ENCODE measurements around the gene SRPX2. TPM values are rescaled to one million over a fixed set of nuclear protein-coding genes. Genes with fewer than 3 reads are reported as not detected.
"Not testable (repeated sequence)": the region's sequence is repeated elsewhere in the genome, so short reads cannot be mapped to it uniquely, and the experiment has no call there.

Gene SRPX2
- total RNA-seq, 1 donor from 2014 or later = not detected

DNA sequence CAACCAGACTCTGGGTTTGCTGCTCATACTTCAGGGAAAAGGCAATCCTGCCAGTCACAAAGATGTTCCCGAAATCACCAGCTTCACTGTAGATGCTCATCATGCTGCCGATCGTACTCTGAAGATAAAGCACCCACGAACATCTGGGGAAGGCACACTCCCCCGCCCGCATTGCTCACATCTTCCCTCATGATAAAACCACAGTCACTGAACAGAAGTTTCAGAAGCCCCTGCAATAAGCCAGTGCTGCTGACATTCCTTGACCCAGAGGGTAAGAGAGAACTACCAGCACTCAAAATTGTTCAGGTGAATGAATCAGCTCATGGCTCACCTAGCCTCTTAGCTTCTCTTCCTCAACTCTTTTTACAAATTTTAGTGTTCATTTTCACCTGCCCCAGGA is 43.1 kb downstream of the SRPX2 start:
- Mint-ChIP-seq H3K4me3 (no peak overlapping the region), H3K36me3 (ENCODE audit: low read depth) (no peaks in the 10 kb centered on the region), H3K27ac (no peak overlapping the region), H3K27me3 (ENCODE audit: insufficient read depth) (no peaks in the 10 kb centered on the region), H3K9me3 (no peaks in the 10 kb centered on the region), H3K4me1 (ENCODE audit: low read depth) (peaks cover 12% of the 10 kb centered on the region)
- no peak for DNase-seq (ENCODE audit: low spot score)
- intact Hi-C loops (cut with micrococcal nuclease) = loop anchor here (5.0 kb wide), 1 partner anchor 520 kb away; no protein-coding TSS in a partner anchor

DNA sequence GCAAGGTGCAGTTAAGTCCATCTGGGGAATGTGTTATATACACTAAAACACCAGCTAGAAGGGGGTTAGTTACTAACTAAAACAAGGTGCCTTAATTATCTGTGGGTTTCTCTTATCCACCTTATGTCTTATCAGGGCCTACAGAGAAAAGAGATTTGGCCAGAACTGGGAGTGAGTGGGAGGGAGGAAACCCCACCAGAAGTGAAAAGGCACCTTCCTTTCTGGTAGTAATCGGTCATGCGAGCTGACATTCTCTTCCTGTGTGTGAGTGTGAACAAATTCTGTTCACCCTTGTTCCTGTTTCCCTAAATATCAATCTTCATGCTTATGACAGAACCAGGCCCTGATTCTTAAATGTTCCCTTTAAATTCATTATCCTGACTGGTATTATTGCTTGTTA is 43.5 kb downstream of the SRPX2 start:
- H3K27ac Mint-ChIP-seq = no peak overlapping the region
- no peaks in the 10 kb centered on the region for H3K36me3 Mint-ChIP-seq (ENCODE audit: low read depth)
- H3K4me3 Mint-ChIP-seq = no peak overlapping the region
- no peaks in the 10 kb centered on the region for H3K9me3 Mint-ChIP-seq
- H3K4me1 Mint-ChIP-seq (ENCODE audit: low read depth) = peaks cover 12% of the 10 kb centered on the region
- H3K27me3 Mint-ChIP-seq (ENCODE audit: insufficient read depth) = peaks cover under 1% of the 10 kb centered on the region
- no peak for DNase-seq (ENCODE audit: low spot score)
- intact Hi-C loops (cut with micrococcal nuclease) = loop anchor here (5.0 kb wide), 1 partner anchor 520 kb away; no protein-coding TSS in a partner anchor

DNA sequence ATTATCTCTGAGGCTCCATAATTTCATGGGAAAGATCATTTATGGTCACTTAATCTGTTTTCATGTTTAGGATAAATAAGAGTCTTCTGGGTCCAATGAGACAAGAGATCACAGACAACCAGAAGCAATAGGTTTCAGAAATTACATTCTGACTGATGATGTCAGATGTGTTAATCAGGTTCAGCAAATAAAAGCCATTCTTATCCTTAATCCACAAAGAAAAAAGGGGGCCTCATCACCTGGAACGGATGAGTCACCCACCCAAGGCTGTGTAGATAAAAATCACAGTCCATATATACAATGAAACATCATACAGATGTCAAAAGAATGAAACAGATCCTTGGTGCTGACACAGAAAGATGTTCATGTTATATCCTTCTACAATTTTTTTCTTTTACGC is 51.3 kb downstream of the SRPX2 start:
- Mint-ChIP-seq H3K27ac (no peak overlapping the region), H3K4me3 (no peak overlapping the region), H3K4me1 (ENCODE audit: low read depth) (no peaks in the 10 kb centered on the region), H3K27me3 (ENCODE audit: insufficient read depth) (peaks cover 11% of the 10 kb centered on the region), H3K36me3 (ENCODE audit: low read depth) (no peaks in the 10 kb centered on the region), H3K9me3 (no peaks in the 10 kb centered on the region)
- DNase-seq (ENCODE audit: low spot score) = no peak
- intact Hi-C loops (cut with micrococcal nuclease) = no loop called here

DNA sequence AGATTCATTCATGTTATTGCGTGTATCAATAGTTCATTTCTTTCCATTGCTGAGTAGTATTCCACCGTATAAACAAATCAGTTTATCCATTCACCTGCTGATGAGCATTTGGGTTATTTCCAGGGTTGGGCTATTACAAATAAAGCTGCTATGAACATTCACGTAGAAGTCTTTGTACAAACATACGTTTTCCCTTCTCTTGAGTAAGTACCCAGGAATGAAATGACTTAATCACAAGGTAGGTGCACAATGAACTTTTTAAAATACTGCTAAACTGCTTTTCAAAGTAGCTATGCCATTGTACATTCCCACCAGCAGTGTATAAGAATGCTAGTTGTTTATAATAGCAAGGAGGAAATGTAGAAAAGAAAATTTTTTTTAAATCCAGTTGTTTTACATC is 52.0 kb downstream of the SRPX2 start:
- no peak overlapping the region for H3K27ac Mint-ChIP-seq
- H3K36me3 Mint-ChIP-seq (ENCODE audit: low read depth) = no peaks in the 10 kb centered on the region
- intact Hi-C loops (cut with micrococcal nuclease) = no loop called here
- no peaks in the 10 kb centered on the region for H3K4me1 Mint-ChIP-seq (ENCODE audit: low read depth)
- H3K4me3 Mint-ChIP-seq = no peak overlapping the region
- no peaks in the 10 kb centered on the region for H3K9me3 Mint-ChIP-seq
- no peak for DNase-seq (ENCODE audit: low spot score)
- H3K27me3 Mint-ChIP-seq (ENCODE audit: insufficient read depth) = peaks cover 11% of the 10 kb centered on the region

DNA sequence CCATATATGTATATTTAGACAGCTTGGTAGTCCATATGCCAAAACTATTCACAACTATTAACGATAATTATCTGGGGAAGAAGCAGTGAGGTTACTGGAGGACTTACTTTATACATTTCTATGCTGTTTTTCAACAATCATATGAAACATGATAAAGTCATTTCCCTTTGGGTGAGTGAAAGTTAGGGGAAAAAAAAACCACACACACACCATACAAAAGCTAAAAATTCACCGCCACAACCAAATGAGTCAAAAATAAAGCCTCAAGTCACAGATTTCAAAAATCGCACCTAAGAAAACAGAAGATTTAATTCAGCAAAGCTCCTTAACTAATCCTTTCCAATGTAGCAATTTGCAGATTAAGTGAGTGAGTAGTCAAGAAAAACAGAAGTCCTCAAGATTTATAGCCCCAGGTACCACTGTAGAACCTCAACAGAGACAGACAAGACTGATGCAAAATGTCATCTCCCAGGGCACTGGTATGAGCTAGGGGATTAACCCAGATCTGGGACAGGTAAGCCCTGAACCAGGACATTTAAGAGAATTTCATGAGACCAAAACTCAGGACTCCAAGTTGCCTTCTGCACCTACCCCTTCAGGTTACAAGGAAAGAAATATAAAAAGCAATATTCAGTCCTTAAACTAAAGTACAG is 52.8 kb downstream of the SRPX2 start:
- no peak overlapping the region for H3K4me3 Mint-ChIP-seq
- H3K27me3 Mint-ChIP-seq (ENCODE audit: insufficient read depth) = peaks cover 12% of the 10 kb centered on the region
- H3K36me3 Mint-ChIP-seq (ENCODE audit: low read depth) = no peaks in the 10 kb centered on the region
- no peak for DNase-seq (ENCODE audit: low spot score)
- H3K9me3 Mint-ChIP-seq = no peaks in the 10 kb centered on the region
- no peak overlapping the region for H3K27ac Mint-ChIP-seq
- no peaks in the 10 kb centered on the region for H3K4me1 Mint-ChIP-seq (ENCODE audit: low read depth)
- intact Hi-C loops (cut with micrococcal nuclease) = no loop called here

DNA sequence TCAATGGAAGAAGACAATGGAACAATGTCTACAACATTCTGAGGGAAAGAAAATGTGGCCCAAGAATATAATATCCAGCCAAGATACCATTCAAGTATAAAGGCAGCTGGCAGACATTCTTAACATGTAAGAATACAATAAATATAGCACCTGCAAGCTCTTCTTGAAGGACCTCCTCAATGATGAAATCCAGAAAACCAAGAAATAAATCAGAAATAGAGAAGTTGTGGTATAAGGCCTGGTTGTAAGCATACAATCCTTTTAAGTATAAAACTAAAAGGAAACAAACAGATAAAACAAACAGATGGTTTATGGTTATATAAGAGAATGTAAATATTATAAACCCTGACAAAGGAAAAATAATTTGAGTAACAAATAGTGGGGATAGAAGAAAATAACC is 54.6 kb downstream of the SRPX2 start:
- no peaks in the 10 kb centered on the region for H3K4me1 Mint-ChIP-seq (ENCODE audit: low read depth)
- no peaks in the 10 kb centered on the region for H3K9me3 Mint-ChIP-seq
- H3K27ac Mint-ChIP-seq = no peak overlapping the region
- no peaks in the 10 kb centered on the region for H3K36me3 Mint-ChIP-seq (ENCODE audit: low read depth)
- H3K27me3 Mint-ChIP-seq (ENCODE audit: insufficient read depth) = peaks cover 11% of the 10 kb centered on the region
- DNase-seq (ENCODE audit: low spot score) = no peak
- no peak overlapping the region for H3K4me3 Mint-ChIP-seq
- intact Hi-C loops (cut with micrococcal nuclease) = no loop called here

DNA sequence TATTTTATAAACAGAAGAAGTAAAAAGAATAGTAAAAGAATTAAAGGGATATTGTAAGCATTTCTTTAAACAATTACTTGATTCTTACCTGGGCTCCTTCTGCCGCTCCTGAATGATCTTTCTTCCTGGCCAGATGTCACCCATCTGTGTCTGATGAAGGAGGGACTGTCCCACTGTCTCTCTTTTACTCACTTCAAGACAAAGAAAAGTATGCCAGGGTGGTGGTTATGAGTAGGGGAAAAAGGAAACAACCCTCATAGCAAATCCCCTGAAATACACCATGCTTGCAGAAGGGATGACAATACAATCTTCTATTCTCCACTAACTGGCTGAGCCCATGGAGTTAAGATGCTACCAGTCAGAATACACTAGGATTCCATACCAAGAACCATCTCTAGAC is 56.8 kb downstream of the SRPX2 start:
- Mint-ChIP-seq H3K36me3 (ENCODE audit: low read depth) (no peaks in the 10 kb centered on the region), H3K4me1 (ENCODE audit: low read depth) (no peaks in the 10 kb centered on the region), H3K9me3 (no peaks in the 10 kb centered on the region), H3K4me3 (no peak overlapping the region), H3K27ac (no peak overlapping the region), H3K27me3 (ENCODE audit: insufficient read depth) (peaks cover 4% of the 10 kb centered on the region)
- intact Hi-C loops (cut with micrococcal nuclease) = no loop called here
- DNase-seq (ENCODE audit: low spot score) = no peak

DNA sequence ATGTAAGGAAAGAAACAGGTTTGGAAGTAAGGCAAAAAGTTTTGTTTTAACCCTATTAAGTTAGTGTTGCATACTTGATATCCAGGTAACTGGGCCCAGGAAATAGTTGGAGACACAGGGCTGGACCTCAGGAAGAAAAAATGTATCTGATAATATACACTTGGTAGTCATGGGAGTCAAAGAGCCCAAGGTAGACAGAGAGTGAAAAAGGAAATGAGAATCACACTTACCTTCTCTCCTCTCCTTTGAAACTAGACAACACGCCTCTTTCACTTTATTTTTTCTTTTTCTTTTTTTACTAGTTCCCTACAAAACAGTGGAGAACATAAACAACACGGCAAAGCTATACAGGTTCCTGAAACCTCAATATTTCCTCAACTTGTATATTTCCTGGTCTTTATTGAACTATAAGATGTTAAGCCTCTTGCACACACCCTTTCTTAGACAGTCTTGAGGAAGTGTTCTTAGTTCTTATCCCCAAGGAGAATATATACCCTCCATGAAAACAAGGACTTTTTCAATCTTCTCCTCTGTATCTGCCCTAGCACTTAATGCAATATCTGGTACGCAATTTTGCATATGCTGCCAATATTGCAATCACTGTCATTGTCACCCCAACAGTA is 60.7 kb downstream of the SRPX2 start:
- H3K9me3 Mint-ChIP-seq = no peaks in the 10 kb centered on the region
- DNase-seq (ENCODE audit: low spot score) = no peak
- intact Hi-C loops (cut with micrococcal nuclease) = no loop called here
- no peaks in the 10 kb centered on the region for H3K36me3 Mint-ChIP-seq (ENCODE audit: low read depth)
- no peaks in the 10 kb centered on the region for H3K4me1 Mint-ChIP-seq (ENCODE audit: low read depth)
- no peak overlapping the region for H3K27ac Mint-ChIP-seq
- H3K27me3 Mint-ChIP-seq (ENCODE audit: insufficient read depth) = peaks cover 8% of the 10 kb centered on the region
- H3K4me3 Mint-ChIP-seq = no peak overlapping the region

DNA sequence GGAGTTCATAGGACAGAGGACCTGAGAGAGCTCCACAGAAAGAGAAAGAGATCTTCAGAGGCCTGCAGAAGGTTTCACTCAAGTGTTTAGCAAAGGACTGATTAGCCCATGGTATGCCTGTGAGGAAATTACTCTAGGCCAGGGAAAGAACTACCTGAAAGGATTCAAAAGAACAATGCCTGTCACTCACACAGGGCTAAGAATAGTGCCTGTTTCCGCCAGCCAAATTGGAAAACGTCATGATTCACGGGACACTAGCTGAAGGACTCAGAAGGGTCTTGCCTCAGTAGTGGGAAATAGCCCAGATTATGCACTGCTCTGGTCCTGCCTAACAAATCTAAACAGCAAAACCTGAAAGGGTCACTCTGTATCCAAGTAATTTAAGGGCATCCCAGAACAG is 66.8 kb downstream of the SRPX2 start:
- Mint-ChIP-seq H3K27me3 (ENCODE audit: insufficient read depth) (peaks cover 12% of the 10 kb centered on the region), H3K9me3 (no peaks in the 10 kb centered on the region), H3K27ac (no peak overlapping the region), H3K36me3 (ENCODE audit: low read depth) (no peaks in the 10 kb centered on the region), H3K4me3 (no peak overlapping the region), H3K4me1 (ENCODE audit: low read depth) (no peaks in the 10 kb centered on the region)
- intact Hi-C loops (cut with micrococcal nuclease) = no loop called here
- DNase-seq (ENCODE audit: low spot score) = no peak

DNA sequence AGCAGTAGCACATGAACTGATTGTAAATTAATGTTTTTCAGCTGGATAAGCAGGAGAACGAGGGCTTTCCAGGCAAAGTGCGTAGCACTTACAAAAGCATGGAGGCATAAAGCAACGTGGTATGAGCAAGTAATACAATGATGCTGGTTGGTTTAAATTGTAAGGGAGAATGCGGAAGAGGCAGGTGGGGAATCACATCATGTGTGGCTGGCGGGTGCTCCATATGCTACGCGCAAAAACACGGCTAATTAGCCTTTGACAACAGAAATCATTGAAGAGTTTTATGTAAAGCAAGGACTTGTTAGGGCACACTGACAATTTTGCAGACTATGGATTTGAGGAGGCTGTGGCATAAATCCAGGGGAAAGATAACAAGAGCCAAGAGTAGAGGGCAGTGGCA is 73.4 kb downstream of the SRPX2 start:
- peaks cover 7% of the 10 kb centered on the region for H3K27me3 Mint-ChIP-seq (ENCODE audit: insufficient read depth)
- no peaks in the 10 kb centered on the region for H3K36me3 Mint-ChIP-seq (ENCODE audit: low read depth)
- H3K9me3 Mint-ChIP-seq = no peaks in the 10 kb centered on the region
- DNase-seq (ENCODE audit: low spot score) = no peak
- no peak overlapping the region for H3K27ac Mint-ChIP-seq
- no peaks in the 10 kb centered on the region for H3K4me1 Mint-ChIP-seq (ENCODE audit: low read depth)
- intact Hi-C loops (cut with micrococcal nuclease) = no loop called here
- H3K4me3 Mint-ChIP-seq = no peak overlapping the region

DNA sequence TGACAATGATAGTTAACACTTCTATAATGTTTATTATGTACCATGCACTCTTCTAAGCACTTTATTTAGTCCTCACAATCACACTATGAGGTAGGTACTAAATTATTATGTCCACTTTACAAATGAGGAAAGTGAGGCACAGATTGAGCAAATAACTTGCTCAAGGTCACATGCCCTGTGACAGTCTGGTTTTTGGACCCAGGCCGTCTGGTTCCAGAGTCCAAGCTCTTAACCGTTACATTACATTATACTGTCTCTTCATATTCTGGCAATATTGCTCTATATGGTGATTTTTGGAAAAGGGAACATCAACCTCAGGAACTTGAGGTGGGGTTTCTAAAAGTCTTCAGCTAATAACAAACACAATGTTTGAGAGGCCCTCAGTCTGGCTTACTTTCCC is 75.1 kb downstream of the SRPX2 start:
- Mint-ChIP-seq H3K4me1 (ENCODE audit: low read depth) (no peaks in the 10 kb centered on the region), H3K4me3 (no peak overlapping the region), H3K9me3 (no peaks in the 10 kb centered on the region), H3K27ac (no peak overlapping the region), H3K27me3 (ENCODE audit: insufficient read depth) (peaks cover 4% of the 10 kb centered on the region), H3K36me3 (ENCODE audit: low read depth) (no peaks in the 10 kb centered on the region)
- intact Hi-C loops (cut with micrococcal nuclease) = no loop called here
- no peak for DNase-seq (ENCODE audit: low spot score)

DNA sequence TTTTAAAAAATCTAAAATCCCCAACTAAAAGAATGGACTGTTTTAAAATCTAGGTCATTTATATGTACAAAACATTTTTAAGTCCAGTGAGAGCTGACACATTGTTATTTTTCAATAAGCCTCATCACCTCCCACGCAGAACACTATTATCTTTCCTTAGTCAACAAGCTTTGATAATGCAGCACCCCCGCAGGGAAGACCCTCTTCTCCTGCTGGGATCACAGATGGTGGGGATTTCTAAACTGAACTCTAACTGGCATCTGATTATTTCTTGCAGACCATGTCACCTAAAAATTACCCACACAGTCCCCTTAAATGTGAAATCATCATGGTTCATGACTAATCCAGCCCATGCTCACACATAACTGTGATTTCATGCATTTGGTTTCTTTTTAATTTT is 76.3 kb downstream of the SRPX2 start:
- no peaks in the 10 kb centered on the region for H3K4me1 Mint-ChIP-seq (ENCODE audit: low read depth)

DNA sequence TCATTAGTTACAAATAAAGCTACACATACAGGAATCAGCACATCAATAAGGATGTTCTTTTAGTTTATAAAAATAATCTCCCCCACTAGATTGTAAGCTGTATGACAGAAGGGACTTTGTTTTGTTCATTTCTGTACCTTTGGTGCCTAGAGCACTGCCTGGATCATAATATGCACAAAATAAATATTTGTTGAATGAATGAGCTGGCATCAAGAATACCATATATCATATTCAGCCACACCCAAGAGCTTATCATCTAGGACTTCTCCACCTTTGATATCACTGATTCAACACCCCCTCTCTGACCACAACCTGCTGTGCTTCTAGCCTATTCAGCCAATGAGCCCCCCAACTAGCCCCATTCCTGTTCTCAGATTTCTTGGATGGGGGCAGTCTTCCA is 77.3 kb downstream of the SRPX2 start:
- no peak for DNase-seq (ENCODE audit: low spot score)
- no peaks in the 10 kb centered on the region for H3K9me3 Mint-ChIP-seq
- H3K27ac Mint-ChIP-seq = no peak overlapping the region
- no peaks in the 10 kb centered on the region for H3K36me3 Mint-ChIP-seq (ENCODE audit: low read depth)
- intact Hi-C loops (cut with micrococcal nuclease) = no loop called here
- H3K4me1 Mint-ChIP-seq (ENCODE audit: low read depth) = no peaks in the 10 kb centered on the region
- H3K27me3 Mint-ChIP-seq (ENCODE audit: insufficient read depth) = peaks cover 4% of the 10 kb centered on the region
- no peak overlapping the region for H3K4me3 Mint-ChIP-seq

More for the DNA sequence above, 76.3 kb downstream of the SRPX2 start:
- Mint-ChIP-seq H3K4me3 (no peak overlapping the region), H3K27ac (no peak overlapping the region), H3K27me3 (ENCODE audit: insufficient read depth) (peaks cover 4% of the 10 kb centered on the region), H3K9me3 (no peaks in the 10 kb centered on the region), H3K36me3 (ENCODE audit: low read depth) (no peaks in the 10 kb centered on the region)
- intact Hi-C loops (cut with micrococcal nuclease) = no loop called here
- DNase-seq (ENCODE audit: low spot score) = no peak

DNA sequence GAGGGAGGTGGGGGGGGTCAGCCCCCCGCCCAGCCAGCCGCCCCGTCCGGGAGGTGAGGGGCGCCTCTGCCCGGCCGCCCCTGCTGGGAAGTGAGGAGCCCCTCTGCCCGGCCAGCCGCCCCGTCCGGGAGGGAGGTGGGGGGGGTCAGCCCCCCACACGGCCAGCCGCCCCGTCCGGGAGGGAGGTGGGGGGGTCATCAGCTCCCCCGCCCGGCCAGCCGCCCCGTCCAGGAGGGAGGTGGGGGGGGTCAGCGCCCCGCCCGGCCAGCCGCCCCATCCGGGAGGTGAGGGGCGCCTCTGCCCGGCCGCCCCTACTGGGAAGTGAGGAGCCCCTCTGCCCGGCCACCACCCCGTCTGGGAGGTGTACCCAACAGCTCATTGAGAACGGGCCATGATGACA is 80.0 kb downstream of the SRPX2 start:
- not testable (repeated sequence) for H3K36me3 Mint-ChIP-seq (ENCODE audit: low read depth); H3K27me3 Mint-ChIP-seq (ENCODE audit: insufficient read depth)

More for the DNA sequence above, 80.0 kb downstream of the SRPX2 start:
- H3K9me3 Mint-ChIP-seq; DNase-seq (ENCODE audit: low spot score); H3K27ac Mint-ChIP-seq; H3K4me3 Mint-ChIP-seq; H3K4me1 Mint-ChIP-seq (ENCODE audit: low read depth); intact Hi-C loops (cut with micrococcal nuclease): not testable (repeated sequence)
